ENCODE measurements around the gene TMEM266.

TMEM266 gene

GRCh38 chr15:76135516-76135915, 75.7 kb downstream of the TMEM266 start:
- DNase-seq = no peak

DNA sequence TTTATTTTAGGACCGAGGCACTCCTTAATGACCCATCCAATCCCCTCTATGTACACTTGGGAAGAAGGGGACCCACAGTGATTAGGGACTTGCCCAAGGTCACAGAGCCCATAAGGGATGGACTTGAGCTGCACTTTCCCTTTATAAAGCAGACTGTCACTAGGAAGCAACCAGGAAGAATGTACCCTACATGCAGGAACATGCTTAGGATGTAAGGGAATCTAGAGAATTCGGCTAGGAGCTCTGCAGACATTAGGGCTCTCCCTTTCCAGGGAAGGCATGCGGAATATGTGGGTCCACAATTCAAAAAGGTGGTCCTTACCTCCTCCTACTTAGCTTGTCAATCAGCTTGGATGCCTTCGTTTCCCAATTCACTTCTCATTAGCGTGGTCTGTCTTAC, 78.7 kb downstream of the TMEM266 start:
- no peak for DNase-seq

DNA sequence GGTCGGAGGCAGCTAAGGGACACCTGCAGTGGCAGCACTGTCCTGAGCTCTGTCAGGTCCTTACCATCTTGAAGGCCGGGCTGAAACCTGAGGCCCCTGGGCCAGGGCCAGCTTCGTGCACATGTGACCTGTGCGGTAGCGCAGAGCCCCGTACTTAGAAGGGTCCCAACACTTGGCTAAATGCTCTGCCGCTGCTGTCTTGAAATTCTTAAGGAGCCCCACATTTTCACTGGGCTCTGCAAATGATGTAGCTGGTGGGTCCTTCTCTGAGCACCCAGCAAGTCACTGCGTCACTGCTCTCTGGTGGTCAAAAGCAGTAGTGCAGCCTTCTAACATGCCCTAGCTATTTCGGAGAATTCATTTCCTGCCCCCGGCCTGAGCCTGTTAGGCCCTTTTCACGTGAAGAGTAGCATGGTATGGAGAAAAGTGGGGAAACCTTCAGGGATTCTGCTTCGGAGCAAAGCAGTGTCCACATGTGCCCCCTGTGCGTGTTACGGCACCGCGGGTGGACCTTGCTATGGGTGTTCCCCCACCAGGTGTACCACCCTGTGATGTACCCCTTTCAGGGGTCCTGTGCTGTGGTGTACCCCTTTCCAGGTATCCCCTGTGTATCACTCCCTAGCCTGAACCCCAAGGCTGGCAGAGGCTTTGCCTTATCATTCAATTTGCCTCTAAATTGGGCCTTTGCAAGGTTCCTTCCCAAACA, 79.7 kb downstream of the TMEM266 start:
- peak; percentile 55 for DNase-seq

DNA sequence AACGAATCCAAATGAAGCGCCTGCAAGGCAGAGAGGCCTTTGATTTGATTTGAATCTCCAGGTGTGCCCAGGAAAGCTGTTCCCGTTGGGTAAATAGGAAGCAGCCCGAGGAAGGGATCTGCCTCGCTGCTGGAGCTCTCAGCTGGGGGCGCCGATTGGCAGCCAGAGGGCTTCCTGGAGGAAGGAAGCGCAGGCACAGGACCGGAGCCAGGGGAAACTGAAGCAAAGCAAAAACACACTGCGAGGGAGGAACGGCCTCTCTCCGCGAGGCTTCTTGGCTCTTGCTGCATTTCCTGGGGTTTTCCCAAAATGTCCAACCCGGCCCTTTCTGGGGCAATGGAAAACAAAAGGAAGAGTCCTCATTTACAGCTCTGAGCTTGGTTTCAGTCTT, 80.3 kb downstream of the TMEM266 start:
- no peak for DNase-seq

DNA sequence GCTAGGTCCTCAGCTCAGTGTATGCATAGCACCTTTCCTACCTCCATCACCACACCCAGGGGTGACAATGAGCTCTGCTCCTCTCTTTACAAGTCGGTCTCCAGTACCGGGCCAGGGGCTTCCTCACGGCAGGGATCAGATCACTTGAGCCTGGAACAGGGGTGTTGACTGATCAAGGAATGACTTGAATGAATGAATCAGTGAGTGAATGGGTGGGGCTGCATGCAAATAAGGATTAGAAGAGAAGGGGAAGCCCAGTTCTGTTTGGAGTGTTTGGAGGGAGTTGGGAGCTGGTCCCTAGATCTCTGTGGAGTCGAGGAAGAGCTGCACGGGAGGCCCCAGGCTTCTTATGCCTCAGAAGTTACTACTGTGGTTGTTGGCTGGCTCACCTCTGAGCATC, 87.0 kb downstream of the TMEM266 start:
- no peak for DNase-seq

GRCh38 chr15:76147906-76148570, 88.3 kb downstream of the TMEM266 start:
- DNase-seq = peak; percentile 39

- no peak for DNase-seq
Observed at GRCh38 chr15:76149291-76149915, 89.6 kb downstream of the TMEM266 start.

GRCh38 chr15:76150513-76150912, 90.7 kb downstream of the TMEM266 start:
- no peak for DNase-seq

DNA sequence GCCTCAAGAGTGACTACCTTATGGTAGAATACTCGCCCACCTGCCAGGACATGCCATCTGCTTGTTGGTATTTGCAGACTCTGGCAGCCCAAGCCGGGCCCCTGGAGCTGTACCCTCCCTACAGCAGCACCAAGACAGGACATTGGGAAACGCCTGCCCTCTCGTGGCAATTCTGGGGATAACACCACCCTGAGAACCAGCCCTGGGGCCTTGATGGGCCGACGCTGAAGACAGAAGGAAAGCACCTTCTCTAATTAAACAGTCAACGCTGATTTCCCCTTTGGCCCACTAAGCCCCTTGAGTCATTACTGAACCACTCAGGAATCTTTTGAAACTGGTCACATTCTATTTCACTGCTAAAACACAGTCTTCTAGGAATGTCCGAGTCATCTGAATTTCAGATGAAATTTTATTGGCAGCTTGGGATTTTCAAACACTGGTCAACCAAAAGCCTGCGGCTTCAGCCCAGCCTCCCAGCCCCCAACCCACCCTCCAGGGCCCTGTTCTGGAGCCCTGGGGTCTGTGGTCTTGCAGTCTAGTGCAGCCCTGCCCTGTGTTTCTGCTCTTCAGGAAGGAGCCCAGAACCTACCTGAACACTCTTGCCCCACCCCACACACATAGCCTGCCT, 91.3 kb downstream of the TMEM266 start:
- peak; percentile 73 for DNase-seq

DNA sequence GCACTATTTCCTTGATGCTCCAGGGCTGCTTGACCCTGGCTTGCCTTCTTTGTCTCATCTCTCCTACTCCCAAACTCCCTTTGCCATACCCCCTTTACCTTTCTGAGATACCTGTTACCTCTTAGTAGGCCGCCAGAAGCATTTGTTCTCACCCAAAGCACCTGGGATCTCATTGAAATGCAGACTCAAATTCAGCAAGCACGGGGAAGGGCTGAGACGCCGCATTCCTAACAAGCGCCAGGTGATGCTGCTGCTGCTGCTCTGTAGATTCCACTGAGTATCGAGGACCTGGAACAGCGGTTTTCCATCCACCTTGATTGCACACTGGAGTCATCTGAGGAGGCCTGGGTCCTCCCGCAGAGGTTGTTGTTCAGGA, 91.8 kb downstream of the TMEM266 start:
- DNase-seq = no peak

GRCh38 chr15:76152197-76152596, 92.4 kb downstream of the TMEM266 start:
- DNase-seq = no peak

DNA sequence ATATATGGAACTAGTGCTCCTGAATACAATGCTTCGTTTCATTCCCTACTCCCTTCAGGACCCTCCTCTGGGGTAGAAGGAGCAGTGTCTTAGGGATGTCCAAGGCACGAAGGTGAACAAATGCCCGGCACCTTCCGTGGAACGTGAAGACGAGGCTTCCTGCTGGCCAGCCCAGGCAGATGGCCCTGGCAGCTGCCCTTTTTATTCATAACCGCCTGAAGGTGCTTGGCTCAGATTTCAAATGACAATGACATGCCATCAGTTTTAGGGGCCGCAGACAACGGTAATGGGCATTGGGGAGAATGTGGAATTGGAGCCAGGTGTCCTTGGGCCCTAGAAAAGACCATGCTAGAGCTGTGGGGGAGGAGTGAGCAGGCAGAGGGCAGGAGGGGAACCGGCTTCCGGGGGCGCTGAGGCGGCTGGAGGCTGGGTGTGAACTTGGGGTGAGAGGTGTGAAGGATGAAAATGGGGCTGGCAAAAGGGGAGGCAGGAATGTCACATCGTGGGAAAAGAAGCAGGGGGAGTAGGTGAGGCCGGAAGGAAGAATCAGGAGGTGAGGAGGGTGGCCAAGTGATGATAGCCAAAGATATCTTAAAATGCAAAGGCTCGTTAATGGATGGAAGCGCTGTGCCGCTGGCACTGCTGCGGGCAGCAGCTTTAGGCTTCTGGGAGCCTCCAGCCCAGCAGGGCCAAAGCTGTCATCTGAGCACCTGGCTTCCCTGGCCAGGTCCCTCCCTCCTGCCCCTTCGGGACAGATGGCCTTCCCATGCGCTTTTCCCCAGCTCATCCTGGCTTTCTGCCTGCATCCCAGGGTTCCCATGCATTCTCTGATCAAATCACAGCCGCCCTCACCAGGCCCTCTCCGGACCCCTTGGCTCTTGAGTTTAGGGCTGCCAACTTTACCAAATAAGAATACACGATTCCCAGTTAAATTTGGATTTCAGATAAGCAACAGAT, 93.7 kb downstream of the TMEM266 start:
- no peak for DNase-seq

DNA sequence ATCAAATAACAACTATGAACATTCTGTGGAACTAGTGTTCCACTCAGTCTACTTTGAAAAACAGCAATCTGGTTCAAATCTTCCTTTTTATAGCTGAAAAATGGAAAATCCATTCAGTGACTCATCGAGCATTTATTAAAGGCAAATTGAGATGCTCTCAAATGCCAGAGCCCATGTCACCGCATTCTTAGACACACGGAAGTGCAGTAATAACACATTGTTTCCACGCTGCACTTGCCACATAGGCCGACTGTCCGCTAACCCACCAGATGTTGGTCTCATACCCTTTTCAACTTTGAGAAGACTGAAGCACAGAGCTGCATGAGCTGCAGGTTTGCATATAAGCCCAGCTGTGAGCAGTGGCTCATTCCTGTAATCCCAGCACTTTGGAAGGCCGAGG, 95.9 kb downstream of the TMEM266 start:
- DNase-seq = no peak

DNA sequence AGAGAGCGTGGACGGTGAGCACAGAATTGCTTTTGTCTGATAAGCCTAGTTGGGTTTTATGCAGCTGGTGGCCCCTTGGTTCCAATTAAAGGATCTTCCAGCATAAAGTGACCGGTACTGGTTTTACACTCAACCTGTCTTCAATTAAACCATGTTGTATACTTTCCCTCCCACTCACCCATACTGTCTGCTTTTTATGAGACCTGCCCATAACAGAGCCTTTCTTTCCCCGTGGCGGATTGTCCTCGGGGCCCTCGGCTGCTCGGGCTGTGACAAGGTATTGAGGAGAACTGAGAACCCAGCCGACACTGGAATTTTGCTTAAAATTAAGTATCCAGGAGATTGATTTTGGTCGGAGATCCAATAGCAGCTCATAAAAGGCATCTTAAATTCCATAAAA, 98.4 kb downstream of the TMEM266 start:
- DNase-seq = no peak

DNA sequence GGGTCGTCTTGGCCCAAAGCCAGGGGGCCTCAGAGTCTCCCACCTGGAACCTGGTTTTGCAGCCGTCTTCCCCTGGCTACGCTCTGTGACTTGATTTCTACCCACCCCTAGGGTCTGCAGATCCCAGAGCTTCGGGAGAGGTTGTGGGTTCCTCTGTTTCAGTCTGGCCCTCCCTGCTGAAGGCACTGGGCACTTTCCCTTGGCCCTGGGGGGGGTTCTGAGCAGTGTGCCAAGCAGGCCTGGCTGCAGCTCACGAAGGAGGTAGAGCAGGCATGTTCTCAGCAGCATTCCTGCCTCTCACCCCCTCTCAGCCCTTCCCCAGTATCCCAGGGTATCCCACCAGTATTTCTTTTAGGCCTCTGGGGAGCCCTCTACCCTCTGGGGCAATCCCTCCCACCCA, 99.0 kb downstream of the TMEM266 start:
- no peak for DNase-seq

DNA sequence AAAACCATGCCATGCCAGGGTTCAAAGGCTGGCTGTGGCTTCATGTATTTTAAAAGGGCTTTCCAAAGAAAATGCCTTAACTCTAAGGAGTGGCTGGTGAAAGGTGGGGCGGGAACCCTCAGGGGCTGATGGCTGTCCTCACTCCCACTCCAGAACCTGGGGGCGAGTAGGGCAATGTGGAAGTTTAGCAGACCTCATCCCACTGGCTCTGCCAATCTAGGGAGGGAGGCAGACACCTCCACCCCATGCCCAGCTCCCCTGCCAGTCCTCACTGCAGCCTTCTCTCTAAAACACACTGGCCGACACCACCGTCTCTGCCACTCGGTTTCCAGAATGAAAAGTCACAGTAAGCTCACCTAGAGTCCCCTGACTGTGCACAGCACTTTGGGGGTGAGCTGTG, 99.5 kb downstream of the TMEM266 start:
- no peak for DNase-seq

- DNase-seq = no peak
Observed at GRCh38 chr15:76160426-76161152, 100.8 kb downstream of the TMEM266 start.

GRCh38 chr15:76161153-76162035, 101.6 kb downstream of the TMEM266 start:
- DNase-seq = no peak

GRCh38 chr15:76162036-76162398, 102.2 kb downstream of the TMEM266 start:
- DNase-seq = no peak

DNA sequence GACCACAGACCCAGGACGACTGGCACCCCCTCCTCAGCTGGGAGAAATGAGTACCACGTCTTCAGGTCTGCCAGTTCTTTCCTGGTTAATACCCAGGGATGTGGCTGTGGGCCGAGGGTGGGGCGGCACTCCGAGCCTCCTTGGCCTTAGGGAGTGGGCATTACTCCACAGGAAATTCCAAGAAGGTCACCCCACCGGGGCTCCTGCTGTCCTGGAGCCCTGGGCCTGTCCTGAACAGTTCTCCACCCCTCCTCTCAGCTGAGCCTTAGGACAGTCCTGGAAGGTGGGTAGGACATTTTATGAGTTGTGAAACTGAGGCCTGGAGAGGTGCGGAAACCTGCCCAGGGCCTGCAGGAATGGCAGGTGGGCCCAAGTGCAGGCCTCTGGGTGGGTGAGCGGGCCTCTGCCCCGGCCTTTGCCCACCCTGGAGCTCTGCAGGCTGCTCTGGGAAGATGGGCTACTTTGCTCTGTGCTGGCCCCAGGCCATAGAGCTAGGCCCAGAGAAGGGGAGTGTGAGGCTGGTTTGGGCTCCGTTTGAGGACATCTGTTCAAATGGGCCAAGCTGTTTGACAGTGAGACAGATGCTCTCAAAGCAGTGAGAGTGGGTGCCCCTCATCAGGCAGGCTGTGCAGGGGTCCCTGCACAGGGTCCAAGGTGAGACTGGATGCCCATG, 103.1 kb downstream of the TMEM266 start:
- no peak for DNase-seq

Measured in NCI-H226 (cell line).